Right lobe of liver (tissue), 4 donors: Measurements from ENCODE around the gene FANCC.

Experiments used
- CTCF ChIP-seq, 4 donors: fragments of 200-600 bp in 3 of 4; fragments of 450-650 bp in 1 of 4; IDR thresholded peaks; one replicate each; pipeline versions ENCODE4 v1.5.1 to v1.8.0; 2016 to 2022; ENCODE audit warnings: antibody characterized with exemption in 4 of 4, mild to moderate bottlenecking in 2 of 4
- POLR2A ChIP-seq: fragments of 450-650 bp; IDR thresholded peaks from one replicate; pipeline ENCODE4 v1.6.1; 2017; ENCODE audit warnings: antibody characterized with exemption, mild to moderate bottlenecking
- donor health status: DM: no; HTN: no; CAD: no.
- donor health status: DM: no; HTN: no; CAD: no.
- donor health status: DM: no; HTN: yes; CAD: no.

- no peak for TF ChIP-seq CTCF (IDR thresholded peaks at IDR 0.05)
- TF ChIP-seq POLR2A = no peak
These were observed 25.1 kb upstream of the FANCC start for GRCh38 chr9:95342571-95342970.
